Subcutaneous abdominal adipose tissue (tissue), 5 donors: ENCODE results near the gene VWA5A.
"Not testable (repeated sequence)": the region's sequence is repeated elsewhere in the genome, so short reads cannot be mapped to it uniquely, and the experiment has no call there.

Source experiments
- H3K27ac ChIP-seq: one replicate; pipeline ENCODE4 v1.7.0; 2013; ENCODE audit warnings: low read depth, mild to moderate bottlenecking, inconsistent platforms, low read length, moderate library complexity
- H3K27me3 ChIP-seq, 5 donors: one replicate each; pipeline ENCODE4 v1.7.0; 2013; ENCODE audit warnings: low read length in 5 of 5, inconsistent platforms in 1 of 5; ENCODE audit not compliant: control insufficient read depth in 5 of 5, insufficient read depth in 4 of 5
- H3K36me3 ChIP-seq, 5 donors: one replicate each; pipeline ENCODE4 v1.7.0; 2013; ENCODE audit warnings: low read length in 5 of 5; ENCODE audit not compliant: control insufficient read depth in 5 of 5, insufficient read depth in 5 of 5
- H3K4me1 ChIP-seq, 5 donors: one replicate each; pipeline ENCODE4 v1.7.0; 2013; ENCODE audit warnings: low read length in 5 of 5, mild to moderate bottlenecking in 3 of 5, moderate library complexity in 1 of 5; ENCODE audit not compliant: control insufficient read depth in 5 of 5, insufficient read depth in 5 of 5
- H3K4me3 ChIP-seq, 5 donors: one replicate each; pipeline ENCODE4 v1.7.0; 2013; ENCODE audit warnings: low read length in 5 of 5, low read depth in 1 of 5
- H3K9ac ChIP-seq, 5 donors: one replicate each; pipeline ENCODE4 v1.7.0; 2013; ENCODE audit warnings: low read length in 5 of 5, mild to moderate bottlenecking in 4 of 5, moderate library complexity in 3 of 5
- H3K9me3 ChIP-seq, 5 donors: one replicate each; pipeline ENCODE4 v1.7.0; 2013; ENCODE audit warnings: low read length in 5 of 5; ENCODE audit not compliant: control insufficient read depth in 5 of 5
- donor health status: healthy.
- donor health status: healthy.
- donor health status: healthy.
- donor health status: healthy.
- donor health status: healthy.

Gene VWA5A

GRCh38 chr11:124115782-124116616, 749 bp downstream of the VWA5A start:
- peak overlapping the region; percentile 80 for H3K27ac ChIP-seq
- H3K9me3 ChIP-seq: no peaks in the 10 kb centered on the region
- H3K36me3 ChIP-seq: peaks cover 19 to 37% (median 27%) of the 10 kb centered on the region in 5 donors
- peak overlapping the region; percentile 29 to 88 (median 72) for H3K9ac ChIP-seq
- H3K4me1 ChIP-seq: peaks cover 3 to 28% (median 23%) of the 10 kb centered on the region in 5 donors
- H3K4me3 ChIP-seq: peak overlapping the region; percentile 73 to 97 (median 92)
- H3K27me3 ChIP-seq: no peaks in the 10 kb centered on the region

- Histone ChIP-seq H3K4me1 (peaks cover 0 to 21% (median 20%) of the 10 kb centered on the region in 5 donors), H3K9ac (no peak overlapping the region), H3K4me3 (no peak overlapping the region), H3K9me3 (no peaks in the 10 kb centered on the region), H3K27me3 (no peaks in the 10 kb centered on the region), H3K27ac (no peak overlapping the region), H3K36me3 (peaks cover 32 to 60% (median 50%) of the 10 kb centered on the region in 5 donors)
Measured at GRCh38 chr11:124119103-124119502, 3.9 kb downstream of the VWA5A start.

- no peaks in the 10 kb centered on the region for H3K9me3 ChIP-seq
- H3K36me3 ChIP-seq: peaks cover 45 to 76% (median 58%) of the 10 kb centered on the region in 5 donors
- H3K4me1 ChIP-seq: peaks cover 0 to 9% (median 7%) of the 10 kb centered on the region in 5 donors
- H3K4me3 ChIP-seq: no peak overlapping the region
- H3K9ac ChIP-seq: no peak overlapping the region
- H3K27me3 ChIP-seq: no peaks in the 10 kb centered on the region
- no peak overlapping the region for H3K27ac ChIP-seq
Measured at GRCh38 chr11:124120891-124121290, 5.6 kb downstream of the VWA5A start.

- H3K4me3 ChIP-seq: no peak overlapping the region
- H3K4me1 ChIP-seq: no peaks in the 10 kb centered on the region
- H3K27ac ChIP-seq: no peak overlapping the region
- H3K9me3 ChIP-seq: no peaks in the 10 kb centered on the region
- H3K27me3 ChIP-seq: no peaks in the 10 kb centered on the region
- peaks cover 45 to 80% (median 58%) of the 10 kb centered on the region in 5 donors for H3K36me3 ChIP-seq
- H3K9ac ChIP-seq: no peak overlapping the region
Measured at GRCh38 chr11:124122123-124122522, 6.9 kb downstream of the VWA5A start.

- Histone ChIP-seq H3K36me3 (peaks cover 45 to 65% (median 50%) of the 10 kb centered on the region in 5 donors), H3K27ac (no peak overlapping the region), H3K4me3 (no peak overlapping the region), H3K9me3 (no peaks in the 10 kb centered on the region), H3K4me1 (no peaks in the 10 kb centered on the region), H3K9ac (no peak overlapping the region), H3K27me3 (no peaks in the 10 kb centered on the region)
Measured at GRCh38 chr11:124123622-124124021, 8.4 kb downstream of the VWA5A start.

- not testable (repeated sequence) for H3K9me3 ChIP-seq, H3K4me1 ChIP-seq, H3K27me3 ChIP-seq, H3K27ac ChIP-seq, H3K9ac ChIP-seq, H3K4me3 ChIP-seq
- H3K36me3 ChIP-seq: peaks cover 19 to 37% (median 27%) of the 10 kb centered on the region in 5 donors
Measured at GRCh38 chr11:124127134-124127533, 11.9 kb downstream of the VWA5A start.

GRCh38 chr11:124143034-124143433, 27.8 kb downstream of the VWA5A start:
- Histone ChIP-seq H3K4me3 (no peak overlapping the region), H3K36me3 (peaks cover 31 to 61% (median 47%) of the 10 kb centered on the region in 5 donors), H3K4me1 (no peaks in the 10 kb centered on the region), H3K27me3 (no peaks in the 10 kb centered on the region), H3K9me3 (no peaks in the 10 kb centered on the region), H3K9ac (no peak overlapping the region), H3K27ac (no peak overlapping the region)

- H3K9ac ChIP-seq: no peak overlapping the region
- no peaks in the 10 kb centered on the region for H3K27me3 ChIP-seq
- no peaks in the 10 kb centered on the region for H3K4me1 ChIP-seq
- peaks cover 16 to 36% (median 25%) of the 10 kb centered on the region in 5 donors for H3K36me3 ChIP-seq
- no peaks in the 10 kb centered on the region for H3K9me3 ChIP-seq
- H3K27ac ChIP-seq: no peak overlapping the region
- no peak overlapping the region for H3K4me3 ChIP-seq
Measured at GRCh38 chr11:124147951-124148350, 32.7 kb downstream of the VWA5A start.

GRCh38 chr11:124150684-124151083, 35.4 kb downstream of the VWA5A start:
- no peak overlapping the region for H3K27ac ChIP-seq
- peaks cover 6 to 18% (median 12%) of the 10 kb centered on the region in 5 donors for H3K36me3 ChIP-seq
- no peak overlapping the region for H3K9ac ChIP-seq
- H3K4me3 ChIP-seq: no peak overlapping the region
- no peaks in the 10 kb centered on the region for H3K9me3 ChIP-seq
- H3K27me3 ChIP-seq: no peaks in the 10 kb centered on the region
- H3K4me1 ChIP-seq: no peaks in the 10 kb centered on the region

GRCh38 chr11:124152770-124153407, 37.6 kb downstream of the VWA5A start:
- Histone ChIP-seq H3K36me3 (no peaks in the 10 kb centered on the region), H3K27me3 (peaks cover 0 to 3% (median 0%) of the 10 kb centered on the region in 5 donors), H3K9ac (no peak overlapping the region), H3K27ac (no peak overlapping the region), H3K9me3 (no peaks in the 10 kb centered on the region), H3K4me1 (no peaks in the 10 kb centered on the region), H3K4me3 (no peak overlapping the region)
